SK-N-SH (cell line): ENCODE measurements around the gene SNX21.

Source experiments
- EP300 ChIP-seq, 2 experiments: IDR thresholded peaks; 2 replicates each; pipeline versions ENCODE4 v1.4.0 to v1.6.1; 2012; ENCODE audit warnings: borderline replicate concordance in 1 of 2, low read depth in 1 of 2, low read length in 1 of 2
- EZH2phosphoT487 ChIP-seq: fragments of 200-600 bp; sonication (generic); IDR thresholded peaks from 2 replicates; pipeline ENCODE4 v1.6.1; 2017; ENCODE audit warnings: low read depth, mixed run types, mild to moderate bottlenecking, antibody characterized with exemption, moderate library complexity, borderline replicate concordance
- GABPA ChIP-seq: IDR thresholded peaks from 2 replicates; pipeline ENCODE4 v1.4.0; 2012; ENCODE audit warnings: low read depth, mild to moderate bottlenecking
- POLR2AphosphoS5 ChIP-seq: IDR thresholded peaks from 2 replicates; pipeline ENCODE4 v1.6.1; 2012; ENCODE audit warnings: low read depth, low read length
- TAF1 ChIP-seq: IDR thresholded peaks from 2 replicates; pipeline ENCODE4 v1.6.1; 2012; ENCODE audit warnings: low read depth, mild to moderate bottlenecking, low read length, moderate library complexity, borderline replicate concordance
- TF ChIP-seq, protein P1 (sequence below): fragments of 200-600 bp; sonication (generic); IDR thresholded peaks from 2 replicates; pipeline ENCODE4 v1.6.1; 2017; ENCODE audit warnings: antibody characterized with exemption, mild to moderate bottlenecking, moderate library complexity
- TF ChIP-seq, protein P2 (sequence below): IDR thresholded peaks from 2 replicates; pipeline ENCODE4 v1.6.1; 2012; ENCODE audit warnings: mild to moderate bottlenecking, low read depth, low read length, moderate library complexity
- TF ChIP-seq, protein P3 (sequence below): IDR thresholded peaks from 2 replicates; pipeline ENCODE4; 2012
- TF ChIP-seq, protein P4 (sequence below): fragments of 150-350 bp; IDR thresholded peaks from 2 replicates; pipeline ENCODE4 v1.6.1; 2017; ENCODE audit warnings: antibody characterized with exemption, low read length, low read depth, borderline replicate concordance

DNA sequence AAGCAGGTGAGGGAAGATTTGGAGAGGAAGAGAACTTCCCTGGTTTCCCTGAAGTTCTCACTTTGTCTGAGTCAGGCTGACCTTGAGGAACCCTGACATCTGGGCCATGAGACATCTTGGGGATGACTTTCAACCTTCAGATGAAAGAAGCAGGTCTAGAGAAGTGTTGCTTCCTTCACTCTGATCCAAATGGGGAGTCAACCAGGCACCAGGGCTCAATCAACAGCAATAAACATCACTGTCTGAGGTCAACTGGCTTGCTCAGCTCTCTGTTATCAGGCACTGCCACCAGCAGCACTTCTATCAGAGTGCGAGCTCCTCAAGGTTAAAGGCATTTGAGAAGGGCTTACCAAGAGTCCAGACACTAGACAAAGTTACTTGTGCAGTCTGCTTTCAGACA, 17.3 kb downstream of the SNX21 start:
- TF ChIP-seq POLR2AphosphoS5 (no peak), GABPA (no peak), EZH2phosphoT487 (no peak), TAF1 (no peak), EP300 (IDR thresholded peaks at IDR 0.05; ENCODE audit: borderline replicate concordance in 1 of 2, low read depth in 1 of 2, low read length in 1 of 2) (no peak)
- TF ChIP-seq, protein P1, sequence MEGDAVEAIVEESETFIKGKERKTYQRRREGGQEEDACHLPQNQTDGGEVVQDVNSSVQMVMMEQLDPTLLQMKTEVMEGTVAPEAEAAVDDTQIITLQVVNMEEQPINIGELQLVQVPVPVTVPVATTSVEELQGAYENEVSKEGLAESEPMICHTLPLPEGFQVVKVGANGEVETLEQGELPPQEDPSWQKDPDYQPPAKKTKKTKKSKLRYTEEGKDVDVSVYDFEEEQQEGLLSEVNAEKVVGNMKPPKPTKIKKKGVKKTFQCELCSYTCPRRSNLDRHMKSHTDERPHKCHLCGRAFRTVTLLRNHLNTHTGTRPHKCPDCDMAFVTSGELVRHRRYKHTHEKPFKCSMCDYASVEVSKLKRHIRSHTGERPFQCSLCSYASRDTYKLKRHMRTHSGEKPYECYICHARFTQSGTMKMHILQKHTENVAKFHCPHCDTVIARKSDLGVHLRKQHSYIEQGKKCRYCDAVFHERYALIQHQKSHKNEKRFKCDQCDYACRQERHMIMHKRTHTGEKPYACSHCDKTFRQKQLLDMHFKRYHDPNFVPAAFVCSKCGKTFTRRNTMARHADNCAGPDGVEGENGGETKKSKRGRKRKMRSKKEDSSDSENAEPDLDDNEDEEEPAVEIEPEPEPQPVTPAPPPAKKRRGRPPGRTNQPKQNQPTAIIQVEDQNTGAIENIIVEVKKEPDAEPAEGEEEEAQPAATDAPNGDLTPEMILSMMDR = no peak
- TF ChIP-seq, protein P2, sequence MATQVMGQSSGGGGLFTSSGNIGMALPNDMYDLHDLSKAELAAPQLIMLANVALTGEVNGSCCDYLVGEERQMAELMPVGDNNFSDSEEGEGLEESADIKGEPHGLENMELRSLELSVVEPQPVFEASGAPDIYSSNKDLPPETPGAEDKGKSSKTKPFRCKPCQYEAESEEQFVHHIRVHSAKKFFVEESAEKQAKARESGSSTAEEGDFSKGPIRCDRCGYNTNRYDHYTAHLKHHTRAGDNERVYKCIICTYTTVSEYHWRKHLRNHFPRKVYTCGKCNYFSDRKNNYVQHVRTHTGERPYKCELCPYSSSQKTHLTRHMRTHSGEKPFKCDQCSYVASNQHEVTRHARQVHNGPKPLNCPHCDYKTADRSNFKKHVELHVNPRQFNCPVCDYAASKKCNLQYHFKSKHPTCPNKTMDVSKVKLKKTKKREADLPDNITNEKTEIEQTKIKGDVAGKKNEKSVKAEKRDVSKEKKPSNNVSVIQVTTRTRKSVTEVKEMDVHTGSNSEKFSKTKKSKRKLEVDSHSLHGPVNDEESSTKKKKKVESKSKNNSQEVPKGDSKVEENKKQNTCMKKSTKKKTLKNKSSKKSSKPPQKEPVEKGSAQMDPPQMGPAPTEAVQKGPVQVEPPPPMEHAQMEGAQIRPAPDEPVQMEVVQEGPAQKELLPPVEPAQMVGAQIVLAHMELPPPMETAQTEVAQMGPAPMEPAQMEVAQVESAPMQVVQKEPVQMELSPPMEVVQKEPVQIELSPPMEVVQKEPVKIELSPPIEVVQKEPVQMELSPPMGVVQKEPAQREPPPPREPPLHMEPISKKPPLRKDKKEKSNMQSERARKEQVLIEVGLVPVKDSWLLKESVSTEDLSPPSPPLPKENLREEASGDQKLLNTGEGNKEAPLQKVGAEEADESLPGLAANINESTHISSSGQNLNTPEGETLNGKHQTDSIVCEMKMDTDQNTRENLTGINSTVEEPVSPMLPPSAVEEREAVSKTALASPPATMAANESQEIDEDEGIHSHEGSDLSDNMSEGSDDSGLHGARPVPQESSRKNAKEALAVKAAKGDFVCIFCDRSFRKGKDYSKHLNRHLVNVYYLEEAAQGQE = no peak
- TF ChIP-seq, protein P3, sequence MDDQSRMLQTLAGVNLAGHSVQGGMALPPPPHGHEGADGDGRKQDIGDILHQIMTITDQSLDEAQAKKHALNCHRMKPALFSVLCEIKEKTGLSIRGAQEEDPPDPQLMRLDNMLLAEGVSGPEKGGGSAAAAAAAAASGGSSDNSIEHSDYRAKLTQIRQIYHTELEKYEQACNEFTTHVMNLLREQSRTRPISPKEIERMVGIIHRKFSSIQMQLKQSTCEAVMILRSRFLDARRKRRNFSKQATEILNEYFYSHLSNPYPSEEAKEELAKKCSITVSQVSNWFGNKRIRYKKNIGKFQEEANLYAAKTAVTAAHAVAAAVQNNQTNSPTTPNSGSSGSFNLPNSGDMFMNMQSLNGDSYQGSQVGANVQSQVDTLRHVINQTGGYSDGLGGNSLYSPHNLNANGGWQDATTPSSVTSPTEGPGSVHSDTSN = no peak
- TF ChIP-seq, protein P4, sequence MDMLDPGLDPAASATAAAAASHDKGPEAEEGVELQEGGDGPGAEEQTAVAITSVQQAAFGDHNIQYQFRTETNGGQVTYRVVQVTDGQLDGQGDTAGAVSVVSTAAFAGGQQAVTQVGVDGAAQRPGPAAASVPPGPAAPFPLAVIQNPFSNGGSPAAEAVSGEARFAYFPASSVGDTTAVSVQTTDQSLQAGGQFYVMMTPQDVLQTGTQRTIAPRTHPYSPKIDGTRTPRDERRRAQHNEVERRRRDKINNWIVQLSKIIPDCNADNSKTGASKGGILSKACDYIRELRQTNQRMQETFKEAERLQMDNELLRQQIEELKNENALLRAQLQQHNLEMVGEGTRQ = no peak
